ENCODE results near the gene GRK1. TPM values are rescaled to one million over a fixed set of nuclear protein-coding genes. Genes with fewer than 3 reads are reported as not detected.

GRK1 gene
- total and polyA plus RNA-seq, 2 experiments from 2014 or later = not detected

GRCh38 chr13:113666329-113666670, 719 bp upstream of the GRK1 start:
- no peak for ATAC-seq
- H3K27me3 Mint-ChIP-seq (ENCODE audit: insufficient read depth, low read depth, poor library complexity) = peaks cover 4% of the 10 kb centered on the region
- peaks cover 5% of the 10 kb centered on the region; the same call in 2 of the 3 replicates for H3K4me1 Mint-ChIP-seq
- H3K9me2 ChIP-seq (ENCODE audit: insufficient read depth) = no peaks in the 10 kb centered on the region
- no peaks in the 10 kb centered on the region for H3K36me3 Mint-ChIP-seq (ENCODE audit: low read depth)
- TF ChIP-seq ZNF462 (CRISPR knock-in tag; IDR thresholded peaks at IDR 0.05) (no peak), POLR2AphosphoS5 (IDR thresholded peaks at IDR 0.05; ENCODE audit: low read depth) (no peak), CREB1 (CRISPR knock-in tag; IDR thresholded peaks at IDR 0.05; ENCODE audit: low read depth) (no peak), STAT1 (IDR thresholded peaks at IDR 0.05; ENCODE audit: unreplicated experiment) (no peak), REST (IDR thresholded peaks at IDR 0.05; ENCODE audit: unreplicated experiment) (no peak), ETS1 (IDR thresholded peaks at IDR 0.05) (no peak), ZNF114 (CRISPR knock-in tag; IDR thresholded peaks at IDR 0.05) (no peak), JUNB (IDR thresholded peaks at IDR 0.05; ENCODE audit: unreplicated experiment) (no peak), ZNF331 (CRISPR knock-in tag; IDR thresholded peaks at IDR 0.05; ENCODE audit: low read depth) (no peak), EZH2 (IDR thresholded peaks at IDR 0.05; ENCODE audit: low read depth, unreplicated experiment) (no peak)
- no peak overlapping the region for H3K4me2 ChIP-seq
- no peaks in the 10 kb centered on the region for H3K9me3 Mint-ChIP-seq
- H3K4me3 ChIP-seq = no peak overlapping the region
- DNase-seq (ENCODE audit: low spot score) = no peak
- H3K4me1 ChIP-seq (ENCODE audit: insufficient read depth) = no peaks in the 10 kb centered on the region
- no peaks in the 10 kb centered on the region for H3K79me2 ChIP-seq (replicated peaks; ENCODE audit: insufficient read depth)
- no peak overlapping the region for H2AFZ ChIP-seq
- H3K27ac ChIP-seq (ENCODE audit: low read depth) = no peak overlapping the region
- no peak overlapping the region for H3K27ac Mint-ChIP-seq
- no peaks in the 10 kb centered on the region for H3K27me3 ChIP-seq (ENCODE audit: insufficient read depth)
- no peaks in the 10 kb centered on the region for H3K36me3 ChIP-seq (ENCODE audit: insufficient read depth)
- H3K4me3 Mint-ChIP-seq = no peak overlapping the region
- H3F3A ChIP-seq (replicated peaks; ENCODE audit: low read depth) = no peaks in the 10 kb centered on the region
- H4K20me1 ChIP-seq (replicated peaks; ENCODE audit: insufficient read depth) = no peaks in the 10 kb centered on the region

Data from GM23338 (cell line).